ENCODE measurements around the gene PICALM. TPM values are rescaled to one million over a fixed set of nuclear protein-coding genes. Genes with fewer than 3 reads are reported as not detected.
"Not testable (repeated sequence)": the region's sequence is repeated elsewhere in the genome, so short reads cannot be mapped to it uniquely, and the experiment has no call there.

Gene PICALM
- 104 TPM for polyA plus RNA-seq (2013, experiment 1 of 4)
- polyA plus RNA-seq (2013, experiment 2 of 4) = 99.6 TPM
- 92.6 TPM for polyA plus RNA-seq (2013, experiment 3 of 4)
- 99.0 TPM for polyA plus RNA-seq (2013, experiment 4 of 4)

- Histone ChIP-seq H3K27me3 (ENCODE audit: control insufficient read depth, insufficient read depth, low read length, poor library complexity, severe bottlenecking) (no peaks in the 10 kb centered on the region), H3K36me3 (ENCODE audit: control insufficient read depth, insufficient read depth, low read length) (no peaks in the 10 kb centered on the region), H3K4me3 (ENCODE audit: insufficient read depth, low read depth, low read length) (peak within 1 kb of the TSS; percentile 81), H3K9me3 (ENCODE audit: control insufficient read depth, low read length) (no peaks in the 10 kb centered on the region), H3K4me1 (ENCODE audit: control insufficient read depth, insufficient read depth, low read length) (peaks cover 5% of the 10 kb centered on the region), H3K27ac (ENCODE audit: insufficient read depth, low read depth, low read length, poor library complexity, severe bottlenecking) (peak within 1 kb of the TSS; percentile 85)
- 0% methylated on average over 48 of the region's 48 CpGs for whole genome bisulfite sequencing, 2 experiments
Observed at GRCh38 chr11:86068951-86069407, at the start of gene PICALM. Gene PICALM, minus strand, starts transcription at chr11:86069084. Its CDS starts 304 bp downstream, at chr11:86068780.

- Histone ChIP-seq H3K36me3 (ENCODE audit: control insufficient read depth, insufficient read depth, low read length) (no peaks in the 10 kb centered on the region), H3K27ac (ENCODE audit: insufficient read depth, low read depth, low read length, poor library complexity, severe bottlenecking) (no peak overlapping the region), H3K9me3 (ENCODE audit: control insufficient read depth, low read length) (no peaks in the 10 kb centered on the region), H3K4me1 (ENCODE audit: control insufficient read depth, insufficient read depth, low read length) (no peaks in the 10 kb centered on the region), H3K4me3 (ENCODE audit: insufficient read depth, low read depth, low read length) (no peak overlapping the region), H3K27me3 (ENCODE audit: control insufficient read depth, insufficient read depth, low read length, poor library complexity, severe bottlenecking) (no peaks in the 10 kb centered on the region)
- 92 to 98% methylated on average over 1 to 2 of the region's 2 CpGs for WGBS, 2 experiments
Observed at GRCh38 chr11:86118253-86118652, 49.4 kb upstream of the PICALM start.

GRCh38 chr11:86117712-86118063 is 48.8 kb upstream of the PICALM start:
- Histone ChIP-seq H3K27me3 (ENCODE audit: control insufficient read depth, insufficient read depth, low read length, poor library complexity, severe bottlenecking) (no peaks in the 10 kb centered on the region), H3K27ac (ENCODE audit: insufficient read depth, low read depth, low read length, poor library complexity, severe bottlenecking) (no peak overlapping the region), H3K36me3 (ENCODE audit: control insufficient read depth, insufficient read depth, low read length) (no peaks in the 10 kb centered on the region), H3K4me1 (ENCODE audit: control insufficient read depth, insufficient read depth, low read length) (no peaks in the 10 kb centered on the region), H3K4me3 (ENCODE audit: insufficient read depth, low read depth, low read length) (no peak overlapping the region), H3K9me3 (ENCODE audit: control insufficient read depth, low read length) (no peaks in the 10 kb centered on the region)
- WGBS, 2 experiments = 100% methylated on average over 1 of the region's 1 CpG

GRCh38 chr11:86117001-86117711 is 48.3 kb upstream of the PICALM start:
- no peaks in the 10 kb centered on the region for H3K4me1 ChIP-seq (ENCODE audit: control insufficient read depth, insufficient read depth, low read length)
- no peaks in the 10 kb centered on the region for H3K9me3 ChIP-seq (ENCODE audit: control insufficient read depth, low read length)
- H3K27ac ChIP-seq (ENCODE audit: insufficient read depth, low read depth, low read length, poor library complexity, severe bottlenecking) = no peak overlapping the region
- no peak overlapping the region for H3K4me3 ChIP-seq (ENCODE audit: insufficient read depth, low read depth, low read length)
- no peaks in the 10 kb centered on the region for H3K36me3 ChIP-seq (ENCODE audit: control insufficient read depth, insufficient read depth, low read length)
- no peaks in the 10 kb centered on the region for H3K27me3 ChIP-seq (ENCODE audit: control insufficient read depth, insufficient read depth, low read length, poor library complexity, severe bottlenecking)
- 94% methylated on average over 3 of the region's 5 CpGs for WGBS, 2 experiments

- Histone ChIP-seq H3K27ac (ENCODE audit: insufficient read depth, low read depth, low read length, poor library complexity, severe bottlenecking) (no peak overlapping the region), H3K4me3 (ENCODE audit: insufficient read depth, low read depth, low read length) (no peak overlapping the region), H3K9me3 (ENCODE audit: control insufficient read depth, low read length) (no peaks in the 10 kb centered on the region), H3K36me3 (ENCODE audit: control insufficient read depth, insufficient read depth, low read length) (no peaks in the 10 kb centered on the region), H3K27me3 (ENCODE audit: control insufficient read depth, insufficient read depth, low read length, poor library complexity, severe bottlenecking) (no peaks in the 10 kb centered on the region), H3K4me1 (ENCODE audit: control insufficient read depth, insufficient read depth, low read length) (no peaks in the 10 kb centered on the region)
- WGBS, 2 experiments = 92 to 94% methylated on average over 4 of the region's 4 CpGs
Observed at GRCh38 chr11:86116386-86116726, 47.5 kb upstream of the PICALM start.

GRCh38 chr11:86115542-86116385 is 46.9 kb upstream of the PICALM start:
- WGBS, 2 experiments = 86 to 94% methylated on average over 3 of the region's 3 CpGs
- Histone ChIP-seq H3K4me3 (ENCODE audit: insufficient read depth, low read depth, low read length) (no peak overlapping the region), H3K36me3 (ENCODE audit: control insufficient read depth, insufficient read depth, low read length) (no peaks in the 10 kb centered on the region), H3K27ac (ENCODE audit: insufficient read depth, low read depth, low read length, poor library complexity, severe bottlenecking) (no peak overlapping the region), H3K9me3 (ENCODE audit: control insufficient read depth, low read length) (no peaks in the 10 kb centered on the region), H3K4me1 (ENCODE audit: control insufficient read depth, insufficient read depth, low read length) (no peaks in the 10 kb centered on the region), H3K27me3 (ENCODE audit: control insufficient read depth, insufficient read depth, low read length, poor library complexity, severe bottlenecking) (no peaks in the 10 kb centered on the region)

GRCh38 chr11:86108890-86109638 is 40.2 kb upstream of the PICALM start:
- H3K36me3 ChIP-seq (ENCODE audit: control insufficient read depth, insufficient read depth, low read length) = no peaks in the 10 kb centered on the region
- no peaks in the 10 kb centered on the region for H3K4me1 ChIP-seq (ENCODE audit: control insufficient read depth, insufficient read depth, low read length)
- no peaks in the 10 kb centered on the region for H3K27me3 ChIP-seq (ENCODE audit: control insufficient read depth, insufficient read depth, low read length, poor library complexity, severe bottlenecking)
- no peak overlapping the region for H3K4me3 ChIP-seq (ENCODE audit: insufficient read depth, low read depth, low read length)
- WGBS, 2 experiments = 91 to 97% methylated on average over 13 of the region's 13 CpGs
- no peaks in the 10 kb centered on the region for H3K9me3 ChIP-seq (ENCODE audit: control insufficient read depth, low read length)
- H3K27ac ChIP-seq (ENCODE audit: insufficient read depth, low read depth, low read length, poor library complexity, severe bottlenecking) = no peak overlapping the region

- H3K27me3 ChIP-seq (ENCODE audit: control insufficient read depth, insufficient read depth, low read length, poor library complexity, severe bottlenecking) = no peaks in the 10 kb centered on the region
- H3K4me3 ChIP-seq (ENCODE audit: insufficient read depth, low read depth, low read length) = no peak overlapping the region
- no peaks in the 10 kb centered on the region for H3K36me3 ChIP-seq (ENCODE audit: control insufficient read depth, insufficient read depth, low read length)
- no peaks in the 10 kb centered on the region for H3K4me1 ChIP-seq (ENCODE audit: control insufficient read depth, insufficient read depth, low read length)
- WGBS, 2 experiments = 95 to 99% methylated on average over 2 to 3 of the region's 3 CpGs
- no peak overlapping the region for H3K27ac ChIP-seq (ENCODE audit: insufficient read depth, low read depth, low read length, poor library complexity, severe bottlenecking)
- H3K9me3 ChIP-seq (ENCODE audit: control insufficient read depth, low read length) = no peaks in the 10 kb centered on the region
Observed at GRCh38 chr11:86108191-86108590, 39.3 kb upstream of the PICALM start.

- Histone ChIP-seq H3K36me3 (ENCODE audit: control insufficient read depth, insufficient read depth, low read length) (no peaks in the 10 kb centered on the region), H3K4me3 (ENCODE audit: insufficient read depth, low read depth, low read length) (no peak overlapping the region), H3K4me1 (ENCODE audit: control insufficient read depth, insufficient read depth, low read length) (no peaks in the 10 kb centered on the region), H3K9me3 (ENCODE audit: control insufficient read depth, low read length) (no peaks in the 10 kb centered on the region), H3K27me3 (ENCODE audit: control insufficient read depth, insufficient read depth, low read length, poor library complexity, severe bottlenecking) (no peaks in the 10 kb centered on the region), H3K27ac (ENCODE audit: insufficient read depth, low read depth, low read length, poor library complexity, severe bottlenecking) (no peak overlapping the region)
- whole genome bisulfite sequencing, 2 experiments = 100% methylated on average over 1 to 2 of the region's 2 CpGs
Observed at GRCh38 chr11:86106916-86107315, 38.0 kb upstream of the PICALM start.

GRCh38 chr11:86106031-86106430 is 37.1 kb upstream of the PICALM start:
- H3K27me3 ChIP-seq (ENCODE audit: control insufficient read depth, insufficient read depth, low read length, poor library complexity, severe bottlenecking); H3K4me3 ChIP-seq (ENCODE audit: insufficient read depth, low read depth, low read length); H3K36me3 ChIP-seq (ENCODE audit: control insufficient read depth, insufficient read depth, low read length); H3K27ac ChIP-seq (ENCODE audit: insufficient read depth, low read depth, low read length, poor library complexity, severe bottlenecking); H3K4me1 ChIP-seq (ENCODE audit: control insufficient read depth, insufficient read depth, low read length); H3K9me3 ChIP-seq (ENCODE audit: control insufficient read depth, low read length): not testable (repeated sequence)
- WGBS, 2 experiments = 92 to 100% methylated on average over 1 of the region's 3 CpGs

Measured in ectodermal cell (in vitro differentiated cells).